ENCODE data around the gene DDR1.
"Not testable (repeated sequence)": the region's sequence is repeated elsewhere in the genome, so short reads cannot be mapped to it uniquely, and the experiment has no call there.

Gene DDR1

DNA sequence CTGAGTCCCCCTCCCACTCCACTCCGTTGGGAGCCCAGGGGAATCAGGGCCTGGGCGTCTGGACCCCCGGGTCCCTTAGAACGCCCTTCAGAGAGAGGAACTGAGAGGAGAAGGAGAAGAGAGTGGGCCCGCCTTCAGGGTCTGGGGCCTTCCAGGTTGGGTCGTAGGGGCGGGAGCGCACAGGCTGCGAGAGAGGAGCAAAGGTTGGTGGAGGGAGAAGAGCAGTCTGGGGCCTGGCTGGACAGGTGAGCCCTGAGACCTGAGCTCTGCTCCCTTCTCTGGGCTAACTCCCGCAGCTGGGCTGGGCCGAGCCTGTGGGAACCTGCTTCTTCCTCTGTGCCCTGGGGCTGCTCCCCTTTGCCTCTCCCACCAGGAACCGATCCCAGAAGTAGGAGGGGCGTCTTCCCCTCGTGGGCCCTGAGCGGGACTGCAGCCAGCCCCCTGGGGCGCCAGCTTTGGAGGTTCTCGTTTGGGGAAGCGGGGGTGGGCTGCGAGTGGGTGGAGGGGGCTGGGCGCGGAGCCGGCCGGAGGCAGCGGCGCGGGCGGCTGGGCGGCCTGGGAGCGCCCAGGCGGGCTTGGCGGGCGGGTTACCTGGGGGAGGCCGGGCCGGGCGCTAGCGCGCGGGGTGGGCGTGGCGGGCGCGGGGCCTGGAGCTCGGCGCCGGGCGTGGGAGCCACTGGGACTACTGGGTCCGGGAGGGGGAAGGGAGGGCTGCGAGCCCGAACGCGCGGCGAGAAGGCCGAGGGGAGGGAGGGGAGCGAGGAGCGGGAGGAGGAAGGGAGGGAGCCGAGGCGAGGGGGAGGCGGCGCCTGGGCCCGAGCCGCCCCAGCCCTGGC lies at the start of gene DDR1:
Gene DDR1, plus strand, starts transcription at position 835 of the 836 bp plus-strand sequence. CDS start 4,211 bp downstream, outside the sequence.
- DNase-seq, result peak; percentile 48 to 56

DNA sequence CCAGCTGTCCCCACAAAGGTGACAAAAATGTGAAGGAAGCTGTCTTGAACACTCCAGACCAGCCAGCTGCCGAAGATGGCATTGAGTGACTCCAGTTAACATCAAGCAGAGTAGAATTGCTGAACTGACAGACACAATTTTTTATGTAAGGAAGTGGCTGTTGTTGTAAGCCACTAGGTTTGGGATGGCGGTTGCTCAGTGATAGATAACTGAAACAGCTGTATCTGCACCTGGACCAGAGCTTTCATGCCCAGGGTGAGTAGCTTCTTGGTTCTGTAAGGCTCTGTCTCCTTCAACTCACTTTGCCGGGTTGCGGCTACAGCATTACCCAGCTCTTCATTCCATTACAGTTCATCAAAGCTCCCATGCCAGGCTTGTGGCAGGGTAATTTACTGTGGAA lies 49.7 kb upstream of the DDR1 start:
- DNase-seq, result no peak

DNA sequence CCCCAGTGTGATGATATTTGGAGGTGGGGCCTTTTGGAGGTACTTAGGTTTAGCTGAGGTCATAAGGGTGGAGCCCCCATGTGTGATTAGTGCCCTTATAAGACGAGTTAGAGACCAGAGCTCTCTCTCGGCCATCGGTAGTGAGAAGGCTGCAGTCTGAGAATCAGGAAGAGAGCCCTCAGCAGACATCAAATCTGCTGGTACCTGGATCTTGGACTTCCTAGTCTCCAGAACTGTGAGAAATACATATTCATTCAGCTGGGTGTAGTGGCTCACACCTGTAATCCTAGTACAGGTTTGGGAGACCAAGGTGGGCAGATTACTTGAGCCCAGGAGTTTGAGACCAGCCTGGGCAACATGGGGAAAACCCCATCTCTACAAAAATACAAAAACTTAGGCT lies 48.7 kb upstream of the DDR1 start:
- DNase-seq, result no peak

DNA sequence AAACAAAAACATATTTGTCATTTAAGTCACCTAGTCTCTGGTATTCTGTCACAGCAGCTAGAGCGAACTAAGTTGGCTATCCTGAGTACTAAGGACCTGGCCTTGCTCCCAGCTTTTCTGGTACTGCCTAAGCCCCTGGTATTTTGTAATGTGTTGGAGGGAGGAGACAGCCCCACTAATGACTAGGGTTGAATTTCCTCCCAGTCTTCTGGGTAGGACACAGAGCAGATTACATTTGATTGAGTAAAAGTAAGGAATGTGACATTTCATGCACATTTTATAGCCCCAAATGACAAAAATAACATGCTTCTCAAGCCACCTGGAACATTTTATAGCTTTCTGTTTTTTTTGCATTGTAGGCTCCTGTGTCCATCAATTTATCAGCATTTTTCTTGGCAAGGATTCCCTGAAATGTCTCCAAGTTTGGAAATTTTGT lies 47.9 kb upstream of the DDR1 start:
- DNase-seq, result no peak

DNA sequence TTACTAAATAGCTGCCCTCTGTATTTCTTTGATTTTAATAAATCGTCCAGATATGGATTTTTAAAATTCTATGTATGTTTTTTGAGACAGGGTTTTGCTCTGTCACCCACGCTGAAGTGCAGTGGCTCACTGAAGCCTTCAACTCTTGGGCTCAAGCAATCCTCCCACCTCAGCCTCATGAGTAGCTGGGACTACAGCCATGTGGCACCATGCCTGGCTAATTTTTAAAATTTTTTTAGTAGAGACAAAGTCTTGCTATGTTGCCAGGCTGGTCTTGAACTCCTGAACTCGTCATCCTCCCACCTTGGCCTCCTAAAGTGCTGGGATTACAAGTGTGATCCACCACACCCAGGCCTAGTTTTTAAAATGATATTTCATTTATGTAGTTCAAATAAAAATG lies 47.4 kb upstream of the DDR1 start:
- DNase-seq, result no peak

DNA sequence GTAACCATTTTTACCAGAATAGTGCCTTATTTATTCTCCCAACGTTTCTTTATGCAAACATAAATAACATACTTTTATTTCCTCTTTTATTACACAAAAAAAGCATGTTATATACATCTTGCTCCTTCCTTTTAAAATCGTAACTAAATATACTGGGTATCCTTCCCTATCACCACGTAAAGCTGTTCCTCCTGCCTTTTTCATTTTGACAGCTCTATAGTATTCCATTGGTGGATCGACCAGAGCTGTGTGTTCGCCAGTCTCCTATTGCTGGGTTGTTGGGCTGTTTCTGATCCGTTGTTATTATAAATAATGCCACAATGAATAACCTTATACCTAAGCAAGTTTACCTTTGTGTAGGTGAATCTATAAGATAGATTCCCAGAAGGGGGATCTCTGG lies 46.9 kb upstream of the DDR1 start:
- DNase-seq, result no peak

DNA sequence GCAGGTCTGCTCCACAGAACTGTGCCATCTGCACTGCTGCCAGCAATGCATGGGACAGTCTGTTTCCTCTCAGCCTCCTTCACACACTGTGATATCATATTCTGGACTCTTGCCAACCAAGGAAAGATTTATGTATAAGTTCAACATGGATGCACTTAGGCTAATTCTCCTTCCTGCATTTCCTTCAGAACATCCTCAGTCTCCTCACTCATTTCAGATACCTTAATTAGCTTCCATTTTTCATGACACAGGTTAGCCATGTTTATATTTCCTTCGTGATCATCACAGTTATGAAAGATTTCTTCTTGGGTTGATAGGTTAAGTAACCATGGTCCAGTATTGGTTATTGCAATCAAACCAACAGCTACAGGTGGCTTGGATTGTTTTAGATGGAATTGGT lies 46.4 kb upstream of the DDR1 start:
- peak in 1 of 2 experiments; percentile 20 for DNase-seq

DNA sequence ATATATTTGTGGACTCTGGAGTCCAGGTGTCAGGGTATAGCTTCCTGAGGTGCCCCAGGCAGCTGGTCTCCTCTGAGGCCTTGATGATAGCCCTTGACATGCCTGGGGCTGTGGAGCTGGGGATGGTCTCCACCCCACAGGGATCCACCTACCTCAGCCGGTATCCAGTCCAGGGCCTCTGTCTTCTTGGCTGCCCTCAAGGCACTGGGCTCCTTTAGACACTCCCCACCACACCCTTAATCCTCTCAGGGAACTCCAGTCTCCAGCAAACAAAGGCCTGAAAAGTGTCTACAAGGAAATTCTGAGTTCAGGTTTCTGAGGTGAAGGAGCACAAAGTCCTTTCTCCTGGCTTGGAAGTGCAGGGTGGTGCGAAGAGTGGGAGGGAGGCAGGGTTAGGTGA lies 44.6 kb upstream of the DDR1 start:
- no peak for DNase-seq

DNA sequence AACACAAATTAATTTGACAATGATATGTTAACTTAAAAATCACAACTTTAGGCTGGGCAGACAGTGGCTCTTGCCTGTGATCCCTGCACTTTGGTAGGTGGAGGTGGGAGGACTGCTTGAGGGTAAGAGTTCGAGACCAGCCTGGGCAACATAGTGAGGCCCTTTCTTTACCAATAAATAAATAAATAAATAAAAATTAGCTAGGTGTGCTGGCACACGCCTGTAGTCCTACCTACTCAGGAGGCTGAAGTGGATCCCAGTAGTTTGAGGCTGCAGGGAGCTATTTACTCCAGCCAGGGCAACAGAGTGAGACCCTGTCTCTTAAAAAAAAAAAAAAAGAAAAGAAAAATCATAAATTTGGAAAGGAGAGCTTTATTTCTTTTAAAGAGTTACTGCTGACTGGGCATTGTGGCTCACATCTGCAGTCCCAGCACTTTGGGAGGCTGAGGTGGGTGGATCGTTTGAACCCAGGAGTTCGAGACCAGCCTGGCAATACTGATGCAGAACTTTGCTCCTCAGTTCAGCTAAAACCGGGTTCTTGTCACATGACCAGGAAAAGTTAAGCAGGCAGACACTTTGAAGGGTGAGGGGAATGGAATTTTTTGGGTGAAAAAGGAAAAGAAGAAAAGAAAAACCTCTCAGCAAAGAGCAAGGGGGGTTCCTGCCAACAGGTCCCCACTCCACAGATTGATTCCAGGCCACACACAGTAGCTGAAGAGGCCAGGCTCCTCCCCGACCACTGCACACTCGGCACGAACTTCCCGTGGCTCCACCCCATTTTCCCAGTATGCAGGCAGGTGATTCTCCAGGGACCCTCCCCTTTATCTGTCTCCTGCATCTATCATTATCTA lies 44.0 kb upstream of the DDR1 start:
- no peak for DNase-seq

DNA sequence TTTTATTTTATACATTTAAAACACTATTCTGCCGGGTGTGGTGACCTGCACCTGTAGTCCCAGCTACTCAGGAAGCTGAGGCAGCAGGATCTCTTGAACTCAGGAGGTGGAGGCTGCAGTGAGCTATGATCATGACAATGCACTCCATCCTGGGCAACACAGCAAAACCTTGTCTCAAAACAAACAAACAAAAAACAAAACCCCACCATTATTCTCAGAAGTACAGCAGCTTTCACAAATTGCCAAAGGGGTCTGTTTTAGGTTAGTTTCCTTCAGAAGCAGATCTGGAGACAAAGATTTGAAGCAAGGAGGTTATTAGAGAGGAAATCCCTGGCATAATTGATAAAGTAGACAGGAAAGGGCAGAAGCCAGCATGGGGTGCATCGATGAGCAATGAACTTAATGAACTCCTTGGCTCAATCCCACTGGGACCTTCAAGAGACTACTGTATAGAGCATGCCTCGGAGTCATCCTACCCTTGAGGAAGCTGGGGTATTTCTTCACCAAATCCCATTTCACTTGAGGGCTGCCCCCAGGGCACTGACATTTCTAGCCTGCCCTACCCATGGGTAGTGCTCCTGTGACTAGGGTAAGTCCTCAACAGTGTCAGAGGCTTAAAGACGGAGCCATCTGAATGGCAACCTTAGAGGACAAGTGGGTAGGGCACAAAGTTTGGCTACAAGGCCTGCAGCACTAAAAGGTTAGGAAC lies 43.2 kb upstream of the DDR1 start:
- DNase-seq, result no peak

DNA sequence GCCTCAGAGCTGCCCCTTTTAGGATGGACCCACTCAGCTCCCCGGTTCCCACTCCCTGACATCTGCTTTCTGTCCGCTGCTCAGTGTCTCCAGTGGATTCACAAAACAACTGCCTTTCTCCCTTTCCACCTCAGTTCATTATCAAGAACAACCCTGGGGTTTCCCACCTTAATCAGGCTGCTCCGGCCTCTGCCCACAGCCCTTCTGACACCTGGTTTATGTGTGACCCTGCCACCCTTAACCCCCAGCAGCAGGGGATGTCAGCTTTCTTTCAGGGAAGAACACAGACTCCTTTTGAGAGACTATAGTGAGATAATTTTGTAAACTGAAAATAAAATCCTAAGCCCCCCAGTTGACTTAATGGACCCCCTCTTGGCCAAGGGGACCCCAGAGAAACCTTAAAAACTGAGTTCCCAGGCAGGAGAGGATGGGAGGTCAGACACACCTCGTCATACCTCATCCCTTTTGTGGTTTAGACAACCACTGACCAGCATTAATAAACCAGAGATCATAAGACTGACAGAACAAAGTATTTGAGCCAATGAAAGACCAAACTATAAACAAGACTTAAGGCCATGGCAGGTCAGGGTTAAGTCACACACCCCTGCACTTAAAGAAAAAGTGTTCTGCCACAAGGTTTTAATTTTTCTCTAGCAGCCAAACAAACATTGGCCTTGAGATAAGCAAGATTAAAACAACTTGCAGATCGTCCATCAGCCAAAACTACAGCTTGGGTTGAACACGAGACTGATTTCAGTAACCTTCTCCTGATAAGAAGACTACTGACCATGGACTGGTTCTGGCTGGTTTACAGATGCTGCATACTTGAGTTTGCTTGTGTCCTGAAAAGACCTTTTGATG lies 42.4 kb upstream of the DDR1 start:
- DNase-seq, result no peak

DNA sequence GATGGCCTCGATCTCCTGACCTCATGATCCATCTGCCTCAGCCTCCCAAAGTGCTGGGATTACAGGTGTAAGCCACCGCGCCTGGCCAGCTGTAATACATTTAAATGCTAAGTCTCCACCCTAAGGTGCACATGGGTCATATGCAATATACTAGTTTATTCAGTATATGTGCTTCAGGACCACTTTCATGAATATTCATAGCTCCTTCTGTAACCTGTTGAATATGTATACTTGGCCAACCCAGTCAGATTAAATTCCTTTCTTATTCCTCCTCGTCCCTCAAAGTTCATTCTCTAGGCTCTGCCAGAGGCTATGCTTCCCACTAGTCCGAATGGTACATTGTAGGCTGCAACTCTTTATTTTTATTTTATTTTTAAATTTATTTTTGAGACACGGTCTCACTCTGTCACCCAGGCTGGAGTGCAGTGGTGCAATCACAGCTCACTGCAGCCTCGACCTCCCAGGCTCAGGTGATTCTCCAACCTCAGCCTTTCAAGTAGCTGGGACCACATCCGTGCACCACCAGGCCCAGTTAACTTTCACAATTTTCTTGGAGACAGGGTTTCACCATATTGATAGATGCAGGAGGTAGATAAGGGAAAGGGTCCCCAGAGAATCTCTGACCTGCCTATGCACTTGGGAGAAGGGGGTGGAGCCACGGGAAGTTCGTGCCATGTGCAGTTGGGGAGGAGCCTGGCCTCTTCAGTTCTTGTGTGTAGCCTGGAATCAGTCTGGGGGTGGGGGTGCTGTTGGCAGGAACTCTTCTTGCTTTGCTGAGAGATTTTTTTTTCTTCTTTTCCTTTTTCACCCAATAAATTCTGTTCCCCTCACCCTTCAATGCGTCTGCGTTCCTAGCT lies 41.3 kb upstream of the DDR1 start:
- no peak for DNase-seq

DNA sequence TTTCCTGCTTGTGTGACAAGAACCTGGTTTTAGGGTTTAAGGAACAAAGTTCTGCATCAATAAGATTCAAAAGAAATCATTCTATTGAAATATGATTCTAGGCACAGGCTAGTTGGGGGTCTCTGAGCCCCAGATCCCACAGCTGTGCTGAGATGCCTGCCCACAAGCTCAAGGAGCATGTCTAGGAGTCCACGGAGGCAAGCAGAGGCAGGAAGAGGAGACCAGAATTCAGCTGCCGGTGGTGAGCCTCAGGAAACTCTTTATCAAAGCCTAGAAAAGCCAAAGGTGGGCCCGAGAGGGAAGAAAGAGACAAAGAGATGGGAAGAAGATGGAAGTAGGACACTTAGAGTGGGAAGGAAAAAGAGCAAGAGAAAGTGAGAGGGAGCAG lies 40.7 kb upstream of the DDR1 start:
- no peak for DNase-seq

DNA sequence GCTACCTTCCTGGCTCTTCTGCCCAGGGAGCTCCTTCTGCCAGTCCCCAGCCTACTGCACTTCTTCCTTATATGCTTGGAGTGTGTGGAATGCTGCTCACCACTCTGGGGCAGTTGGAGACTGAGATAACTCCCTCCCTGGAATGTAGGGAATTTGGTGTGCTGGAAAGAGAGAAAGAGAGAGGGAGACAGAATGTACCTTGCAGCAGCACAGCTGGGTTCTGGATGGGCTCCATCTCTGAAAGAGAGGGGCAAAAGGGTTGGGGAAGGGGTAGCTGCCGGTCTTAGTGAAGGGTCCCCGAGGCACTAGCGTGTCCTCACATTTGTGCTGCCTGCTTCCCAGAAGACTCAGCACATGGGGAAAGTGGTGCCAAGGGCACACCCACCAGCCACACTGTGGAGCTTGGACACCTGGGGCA lies 40.2 kb upstream of the DDR1 start:
- DNase-seq, result no peak

DNA sequence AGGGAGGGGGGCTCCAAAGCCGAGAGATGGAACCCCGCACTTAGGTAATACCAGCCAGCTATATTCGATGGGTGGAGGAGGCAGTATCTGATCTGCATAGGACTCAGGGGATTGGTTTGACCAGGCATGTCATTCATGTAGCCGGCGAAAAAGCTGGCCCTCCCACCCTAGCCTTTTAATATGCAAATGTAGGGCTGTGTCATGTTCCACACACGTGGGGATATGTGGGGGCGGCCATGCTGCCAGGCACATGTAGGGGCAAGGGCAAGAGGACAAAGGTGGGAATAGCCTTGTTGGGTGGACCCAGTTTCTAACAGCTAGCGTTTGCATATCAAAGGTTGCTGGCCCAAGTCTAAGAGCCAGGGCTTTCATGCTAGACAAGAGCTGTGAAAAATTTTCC lies 39.1 kb upstream of the DDR1 start:
- no peak for DNase-seq

DNA sequence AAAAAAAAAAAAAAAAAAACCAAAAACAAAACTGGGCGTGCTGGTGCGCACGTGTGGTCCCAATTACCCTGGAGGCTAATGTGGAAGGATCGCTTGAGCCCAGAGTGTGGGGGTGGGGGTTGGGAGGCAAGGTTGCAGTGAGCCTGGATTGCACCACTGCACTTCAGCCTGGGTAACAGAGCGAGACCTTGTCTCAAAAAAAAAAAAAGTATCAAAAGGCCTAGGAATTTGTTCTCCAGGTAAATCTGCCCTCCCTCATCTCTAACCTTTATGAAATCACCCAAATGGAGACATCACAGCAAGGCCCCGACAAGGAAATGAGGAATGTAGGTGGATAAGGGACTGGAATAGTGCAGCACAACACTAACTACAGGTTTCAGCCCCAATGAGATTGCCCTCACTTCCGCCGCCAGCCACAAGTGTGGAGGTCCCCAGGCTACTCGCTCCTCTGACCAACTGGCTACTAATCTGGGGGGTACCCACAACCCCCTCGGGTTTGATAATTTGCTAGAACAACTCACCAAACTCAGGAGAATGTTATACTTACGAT lies 36.8 kb upstream of the DDR1 start:
- DNase-seq, result no peak

DNA sequence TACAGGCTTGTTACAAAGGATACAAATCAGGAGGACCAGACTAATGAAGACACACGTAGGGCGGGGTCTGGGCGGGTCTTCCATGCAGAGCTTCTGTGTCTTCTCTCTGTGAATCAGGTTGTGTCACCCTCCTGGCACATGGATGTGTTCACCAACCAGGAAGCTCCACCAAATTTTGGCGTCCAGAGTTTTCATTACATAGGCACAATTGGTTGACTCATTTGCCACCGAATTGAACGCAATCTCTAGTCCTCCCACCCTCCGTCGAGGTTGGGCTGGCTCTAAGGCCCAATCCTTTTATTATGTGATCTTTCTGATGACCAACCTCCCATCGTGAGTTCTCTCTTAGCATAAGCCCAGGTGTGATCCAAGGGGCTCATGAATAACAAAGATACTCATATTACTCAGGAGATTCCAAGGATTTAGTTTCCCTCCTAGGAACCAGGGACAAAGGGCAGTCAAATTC lies 36.3 kb upstream of the DDR1 start:
- DNase-seq, result no peak

DNA sequence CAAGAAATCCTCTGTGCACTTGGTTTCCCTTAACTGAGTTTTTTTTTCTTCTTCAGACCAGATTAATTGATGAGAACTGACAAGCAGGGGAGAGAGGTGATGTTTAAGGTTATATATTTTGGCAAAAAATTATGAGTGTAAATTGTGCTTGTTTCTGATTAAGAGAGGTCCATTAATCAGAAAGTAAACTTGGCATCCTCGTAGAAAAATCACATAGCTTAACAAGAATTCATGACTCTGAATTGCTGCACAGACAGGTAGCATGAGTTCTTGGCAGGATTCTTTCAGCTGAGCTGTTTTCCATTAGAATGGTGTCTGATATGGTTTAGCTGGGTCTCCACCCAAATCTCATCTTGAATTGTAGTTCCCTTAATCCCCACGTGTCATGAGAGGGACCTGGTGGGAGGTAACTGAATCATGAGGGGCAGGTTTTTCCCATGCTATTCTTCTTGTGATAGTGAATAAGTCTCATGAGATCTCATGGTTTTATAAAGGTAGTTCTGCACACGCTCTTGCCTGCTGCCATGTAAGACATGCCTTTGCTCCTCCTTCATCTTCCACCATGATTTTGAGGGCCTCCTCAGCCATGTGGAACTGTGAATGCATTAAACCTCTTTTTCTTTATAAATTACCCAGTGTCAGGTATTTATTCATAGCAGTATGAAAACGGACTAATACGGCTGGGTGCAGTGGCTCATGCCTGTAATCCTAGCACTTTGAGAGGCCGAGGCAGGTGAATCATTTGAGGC lies 34.2 kb upstream of the DDR1 start:
- DNase-seq, result no peak

DNA sequence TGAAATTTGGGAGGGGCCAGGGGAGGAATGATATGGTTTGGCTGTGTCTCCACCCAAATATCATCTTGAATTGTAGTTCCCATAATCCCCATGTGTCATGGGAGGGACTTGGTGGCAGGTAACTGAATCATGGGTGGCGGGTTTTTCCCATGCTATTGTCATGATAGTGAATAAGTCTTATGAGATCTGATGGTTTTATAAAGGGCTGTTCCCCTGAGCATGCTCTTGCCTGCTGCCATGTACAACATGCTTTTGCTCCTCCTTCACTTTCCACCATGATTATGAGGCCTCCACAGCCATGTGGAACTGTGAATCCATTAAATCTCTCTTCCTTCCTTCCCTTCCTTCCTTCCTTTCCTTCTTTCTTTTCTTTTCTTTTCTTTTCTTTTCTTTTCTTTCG lies 31.9 kb upstream of the DDR1 start:
- not testable (repeated sequence) for DNase-seq
